Measurements from ENCODE around the gene PUS1.

Gene PUS1

GRCh38 chr12:131986361-131986760, 57.3 kb downstream of the PUS1 start:
- Mint-ChIP-seq H3K9me3 (no peaks in the 10 kb centered on the region), H3K4me1 (ENCODE audit: low read depth) (peaks cover 37% of the 10 kb centered on the region), H3K36me3 (ENCODE audit: low read depth) (peaks cover 79% of the 10 kb centered on the region), H3K27ac (no peak overlapping the region), H3K4me3 (no peak overlapping the region), H3K27me3 (no peaks in the 10 kb centered on the region)
- intact Hi-C loops (cut with micrococcal nuclease) = no loop called here

GRCh38 chr12:131986910-131987309, 57.8 kb downstream of the PUS1 start:
- no peak overlapping the region for H3K27ac Mint-ChIP-seq
- peaks cover 37% of the 10 kb centered on the region for H3K4me1 Mint-ChIP-seq (ENCODE audit: low read depth)
- H3K36me3 Mint-ChIP-seq (ENCODE audit: low read depth) = peaks cover 79% of the 10 kb centered on the region
- no peaks in the 10 kb centered on the region for H3K9me3 Mint-ChIP-seq
- no peak overlapping the region for H3K4me3 Mint-ChIP-seq
- intact Hi-C loops (cut with micrococcal nuclease) = no loop called here
- H3K27me3 Mint-ChIP-seq = no peaks in the 10 kb centered on the region

- Mint-ChIP-seq H3K4me1 (ENCODE audit: low read depth) (peaks cover 37% of the 10 kb centered on the region), H3K36me3 (ENCODE audit: low read depth) (peaks cover 79% of the 10 kb centered on the region), H3K9me3 (no peaks in the 10 kb centered on the region), H3K27ac (no peak overlapping the region), H3K27me3 (no peaks in the 10 kb centered on the region), H3K4me3 (no peak overlapping the region)
- intact Hi-C loops (cut with micrococcal nuclease) = no loop called here
Observed at GRCh38 chr12:131987552-131987951, 58.5 kb downstream of the PUS1 start.

GRCh38 chr12:131988054-131988796, 59.1 kb downstream of the PUS1 start:
- H3K27me3 Mint-ChIP-seq = no peaks in the 10 kb centered on the region
- H3K27ac Mint-ChIP-seq = no peak overlapping the region
- intact Hi-C loops (cut with micrococcal nuclease) = no loop called here
- no peaks in the 10 kb centered on the region for H3K9me3 Mint-ChIP-seq
- peaks cover 79% of the 10 kb centered on the region for H3K36me3 Mint-ChIP-seq (ENCODE audit: low read depth)
- H3K4me3 Mint-ChIP-seq = no peak overlapping the region
- H3K4me1 Mint-ChIP-seq (ENCODE audit: low read depth) = peaks cover 34% of the 10 kb centered on the region

GRCh38 chr12:131989021-131989420, 59.9 kb downstream of the PUS1 start:
- Mint-ChIP-seq H3K4me1 (ENCODE audit: low read depth) (peaks cover 26% of the 10 kb centered on the region), H3K4me3 (no peak overlapping the region), H3K27me3 (no peaks in the 10 kb centered on the region), H3K36me3 (ENCODE audit: low read depth) (peaks cover 79% of the 10 kb centered on the region), H3K9me3 (no peaks in the 10 kb centered on the region), H3K27ac (no peak overlapping the region)
- intact Hi-C loops (cut with micrococcal nuclease) = no loop called here

GRCh38 chr12:131990066-131990979, 61.2 kb downstream of the PUS1 start:
- intact Hi-C loops (cut with micrococcal nuclease) = no loop called here
- no peaks in the 10 kb centered on the region for H3K27me3 Mint-ChIP-seq
- no peak overlapping the region for H3K27ac Mint-ChIP-seq
- no peak overlapping the region for H3K4me3 Mint-ChIP-seq
- H3K4me1 Mint-ChIP-seq (ENCODE audit: low read depth) = peaks cover 13% of the 10 kb centered on the region
- H3K36me3 Mint-ChIP-seq (ENCODE audit: low read depth) = peaks cover 92% of the 10 kb centered on the region
- no peaks in the 10 kb centered on the region for H3K9me3 Mint-ChIP-seq

GRCh38 chr12:131990980-131991305, 61.9 kb downstream of the PUS1 start:
- intact Hi-C loops (cut with micrococcal nuclease) = no loop called here
- Mint-ChIP-seq H3K27me3 (no peaks in the 10 kb centered on the region), H3K9me3 (no peaks in the 10 kb centered on the region), H3K27ac (no peak overlapping the region), H3K4me3 (no peak overlapping the region), H3K4me1 (ENCODE audit: low read depth) (peaks cover 10% of the 10 kb centered on the region), H3K36me3 (ENCODE audit: low read depth) (peaks cover 95% of the 10 kb centered on the region)

GRCh38 chr12:131991816-131992430, 62.8 kb downstream of the PUS1 start:
- Mint-ChIP-seq H3K27me3 (no peaks in the 10 kb centered on the region), H3K36me3 (ENCODE audit: low read depth) (peaks cover 96% of the 10 kb centered on the region), H3K4me1 (ENCODE audit: low read depth) (peaks cover 1% of the 10 kb centered on the region), H3K4me3 (no peak overlapping the region), H3K9me3 (no peaks in the 10 kb centered on the region), H3K27ac (no peak overlapping the region)
- intact Hi-C loops (cut with micrococcal nuclease) = no loop called here

GRCh38 chr12:131994589-131994988, 65.5 kb downstream of the PUS1 start:
- Mint-ChIP-seq H3K4me3 (no peak overlapping the region), H3K9me3 (no peaks in the 10 kb centered on the region), H3K27me3 (no peaks in the 10 kb centered on the region), H3K36me3 (ENCODE audit: low read depth) (peaks cover 85% of the 10 kb centered on the region), H3K27ac (no peak overlapping the region), H3K4me1 (ENCODE audit: low read depth) (no peaks in the 10 kb centered on the region)
- intact Hi-C loops (cut with micrococcal nuclease) = no loop called here

Data from dendritic cell treated with granulocyte-macrophage colony-stimulating factor and Interleukin-4, amounts not matched to agents 40 ng/mL and 50 ng/mL, for 4 days (primary cell).